VCaP (cell line): ENCODE results near the gene RABIF.
A peak's percentile ranks its signal among the peaks of the same experiment; 100 is the strongest.

Experiments
- H3K27ac ChIP-seq: fragments of 450-650 bp; 2 replicates; pipeline ENCODE4 v1.5.1; 2017
- TF ChIP-seq, protein P1 (sequence below): fragments of 450-650 bp; conservative IDR thresholded peaks from 2 replicates; pipeline ENCODE4 v1.5.1; 2017; ENCODE audit warnings: mild to moderate bottlenecking, moderate library complexity

Gene RABIF

DNA sequence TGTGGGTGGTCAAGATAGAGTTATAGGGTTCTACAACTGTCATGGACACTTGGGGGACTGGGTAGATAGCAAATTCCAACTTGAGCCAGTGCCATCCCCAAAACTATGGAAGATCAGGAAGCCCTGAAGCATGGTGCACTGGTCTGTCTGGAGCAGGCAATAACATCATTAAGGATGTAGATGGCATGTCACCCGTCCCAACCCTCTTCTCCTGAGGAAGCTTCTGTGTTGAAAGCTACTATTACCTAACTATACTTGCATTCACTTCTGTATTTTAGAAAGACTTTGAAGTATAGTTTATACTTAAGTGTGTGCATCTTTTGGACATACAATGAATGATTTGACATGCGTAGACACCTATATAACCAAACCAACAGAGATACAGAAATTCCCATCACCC lies 32.9 kb downstream of the RABIF start:
- no peak overlapping the region for H3K27ac ChIP-seq
- TF ChIP-seq, protein P1, sequence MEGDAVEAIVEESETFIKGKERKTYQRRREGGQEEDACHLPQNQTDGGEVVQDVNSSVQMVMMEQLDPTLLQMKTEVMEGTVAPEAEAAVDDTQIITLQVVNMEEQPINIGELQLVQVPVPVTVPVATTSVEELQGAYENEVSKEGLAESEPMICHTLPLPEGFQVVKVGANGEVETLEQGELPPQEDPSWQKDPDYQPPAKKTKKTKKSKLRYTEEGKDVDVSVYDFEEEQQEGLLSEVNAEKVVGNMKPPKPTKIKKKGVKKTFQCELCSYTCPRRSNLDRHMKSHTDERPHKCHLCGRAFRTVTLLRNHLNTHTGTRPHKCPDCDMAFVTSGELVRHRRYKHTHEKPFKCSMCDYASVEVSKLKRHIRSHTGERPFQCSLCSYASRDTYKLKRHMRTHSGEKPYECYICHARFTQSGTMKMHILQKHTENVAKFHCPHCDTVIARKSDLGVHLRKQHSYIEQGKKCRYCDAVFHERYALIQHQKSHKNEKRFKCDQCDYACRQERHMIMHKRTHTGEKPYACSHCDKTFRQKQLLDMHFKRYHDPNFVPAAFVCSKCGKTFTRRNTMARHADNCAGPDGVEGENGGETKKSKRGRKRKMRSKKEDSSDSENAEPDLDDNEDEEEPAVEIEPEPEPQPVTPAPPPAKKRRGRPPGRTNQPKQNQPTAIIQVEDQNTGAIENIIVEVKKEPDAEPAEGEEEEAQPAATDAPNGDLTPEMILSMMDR: no peak

DNA sequence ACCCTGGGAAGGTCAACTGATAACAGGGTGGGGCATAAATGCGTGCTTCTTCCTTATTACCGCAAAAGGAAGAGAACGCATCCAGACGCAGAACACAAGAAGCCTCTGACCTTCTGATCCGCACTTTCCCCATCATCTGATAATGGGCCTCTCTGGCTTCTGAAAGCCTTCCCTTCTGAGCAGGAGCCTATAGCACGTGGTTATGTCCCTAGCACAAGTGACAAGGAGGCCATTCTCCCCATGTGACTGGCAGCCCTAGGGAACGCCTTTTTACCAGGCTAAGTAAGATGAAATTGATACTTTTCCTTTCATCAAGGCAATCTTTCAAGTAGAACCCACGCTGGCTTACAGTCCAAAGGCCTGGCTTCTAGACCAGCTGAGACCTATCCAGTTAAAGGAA lies 34.2 kb downstream of the RABIF start:
- H3K27ac ChIP-seq: no peak overlapping the region
- TF ChIP-seq, protein P1: no peak

DNA sequence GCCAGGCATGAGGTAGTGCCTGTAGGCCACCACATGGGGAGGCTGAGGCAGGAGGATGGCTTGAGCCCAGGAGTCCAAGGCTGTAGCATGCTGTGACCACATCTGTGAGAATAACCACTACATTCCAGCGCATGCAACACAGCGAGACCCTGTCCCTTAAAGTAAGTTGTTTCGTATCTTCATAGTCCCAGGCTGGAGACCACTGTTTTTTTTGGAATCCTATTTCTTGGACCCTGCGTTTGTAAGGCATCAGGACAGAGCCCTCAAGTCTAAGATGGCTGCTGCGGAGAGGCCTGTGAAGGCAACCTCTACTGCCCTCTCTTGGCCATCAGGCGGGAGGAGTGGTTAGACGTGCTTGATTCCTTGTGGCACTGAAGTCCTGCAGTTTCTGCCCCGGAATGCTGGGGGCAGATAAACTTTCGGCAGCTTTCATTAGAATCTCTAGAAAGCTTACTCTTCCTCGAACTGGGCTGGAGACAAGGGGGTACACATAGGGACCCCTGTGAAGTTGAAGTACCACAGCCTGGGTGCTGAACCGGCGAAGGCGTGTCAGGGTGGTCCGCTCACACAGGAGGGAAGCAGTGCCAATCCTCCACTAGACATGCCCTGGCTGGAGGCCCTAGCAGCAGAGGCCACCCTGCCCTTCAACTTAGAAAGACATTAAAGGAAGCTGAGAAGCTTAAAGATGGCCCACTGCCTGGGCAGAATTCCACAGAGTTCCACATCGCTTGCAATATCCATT lies 36.6 kb downstream of the RABIF start:
- TF ChIP-seq, protein P1: peak; percentile 72
- H3K27ac ChIP-seq: no peak overlapping the region

DNA sequence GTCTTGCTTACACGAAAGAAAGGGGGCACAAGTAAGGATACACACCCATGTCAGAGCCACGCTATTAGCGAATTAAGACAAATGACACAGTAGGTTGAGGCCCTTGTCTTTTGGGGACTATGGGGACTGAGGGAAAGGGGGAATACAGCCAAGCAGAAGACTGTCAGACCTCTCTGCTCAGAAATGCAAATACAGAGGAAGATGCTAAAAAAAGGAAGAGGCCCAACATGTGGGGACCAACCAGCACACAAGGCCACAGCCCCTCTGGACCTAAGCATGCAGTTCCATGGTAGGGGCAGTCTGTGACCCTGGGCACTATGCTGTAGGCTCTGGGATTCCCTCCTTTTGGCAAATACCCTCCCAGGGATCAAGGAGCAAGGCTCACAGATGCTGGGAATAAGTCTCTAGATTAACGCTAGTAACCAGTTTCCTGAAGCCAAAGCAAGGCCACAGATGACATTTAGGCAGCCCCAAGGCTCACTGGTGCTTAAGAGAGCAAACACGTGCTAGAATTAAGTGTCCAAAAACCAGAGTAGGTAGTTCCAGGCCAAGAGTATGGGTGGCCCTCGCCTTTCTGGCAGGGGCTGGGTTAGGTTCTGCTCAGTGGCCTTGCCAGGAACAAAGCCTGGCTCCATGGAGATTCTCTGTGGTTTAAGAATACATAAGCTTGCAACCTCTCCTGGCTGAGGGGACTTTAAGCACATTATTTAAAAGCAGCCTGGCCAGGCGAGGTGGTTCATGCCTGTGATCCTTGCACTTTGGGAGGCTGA lies 38.2 kb downstream of the RABIF start:
- TF ChIP-seq, protein P1: no peak
- no peak overlapping the region for H3K27ac ChIP-seq

DNA sequence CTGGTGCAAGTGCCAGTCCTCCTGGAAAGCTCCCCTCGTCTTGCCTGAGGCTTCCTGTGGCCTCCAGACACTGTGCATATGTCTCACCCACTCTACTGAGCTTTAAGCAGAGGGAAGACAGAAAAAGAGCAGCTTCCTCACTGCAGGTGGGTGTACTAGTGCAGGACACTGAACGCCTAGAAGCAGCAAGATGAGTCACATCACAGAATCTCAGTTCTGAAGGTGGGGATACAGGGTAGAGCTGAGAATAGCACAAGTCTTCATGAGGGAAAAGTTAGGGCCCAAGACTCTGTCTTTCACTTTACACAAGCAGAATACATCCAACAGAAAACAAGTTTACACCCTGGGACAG lies 40.8 kb downstream of the RABIF start:
- no peak overlapping the region for H3K27ac ChIP-seq
- TF ChIP-seq, protein P1: no peak

DNA sequence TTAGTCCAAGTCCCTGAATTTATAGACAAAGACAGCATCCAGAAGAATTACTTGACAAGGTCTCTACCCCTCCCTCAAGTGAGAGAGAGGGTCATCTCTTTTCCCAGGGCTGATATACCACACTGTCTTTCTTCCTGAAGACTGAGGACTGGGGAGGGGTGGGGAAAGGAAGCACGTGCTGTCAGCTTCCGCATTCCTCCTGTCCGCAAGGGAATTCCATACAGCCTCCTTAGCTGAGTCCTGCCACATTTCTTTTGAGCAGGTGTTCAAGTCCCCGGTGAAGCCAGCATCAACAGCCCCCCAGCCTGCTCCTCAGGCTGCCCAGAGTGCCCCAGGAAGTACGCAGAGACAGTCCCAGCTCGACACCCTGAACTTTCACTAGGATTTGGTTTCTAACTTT lies 44.0 kb downstream of the RABIF start:
- TF ChIP-seq, protein P1: no peak
- no peak overlapping the region for H3K27ac ChIP-seq

DNA sequence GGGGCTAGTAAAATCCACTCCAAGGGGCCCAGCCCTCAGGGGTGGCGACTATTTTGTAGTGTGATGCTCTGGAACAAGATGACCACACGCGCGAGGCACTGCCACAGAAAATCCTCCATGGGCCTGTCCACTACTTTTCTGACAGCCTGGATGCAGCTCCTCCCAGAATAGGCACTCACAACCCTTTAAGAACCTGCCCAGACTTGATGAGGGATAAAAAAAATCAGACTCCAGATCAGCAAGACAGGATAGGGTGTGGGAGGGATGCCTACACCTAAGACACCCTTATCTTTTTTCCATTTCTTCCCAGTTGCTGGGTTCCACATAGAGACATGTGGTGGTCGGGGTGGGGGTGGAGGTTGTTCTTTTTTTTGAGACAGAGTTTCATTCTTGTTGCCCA lies 44.7 kb downstream of the RABIF start:
- no peak overlapping the region for H3K27ac ChIP-seq
- TF ChIP-seq, protein P1: no peak
